Omental fat pad (tissue), 4 donors: ENCODE data around the gene CDH23. TPM values are rescaled to one million over a fixed set of nuclear protein-coding genes. Genes with fewer than 3 reads are reported as not detected.

Source experiments
- ATAC-seq: fragments of 150-250 bp; one replicate; pipeline ENCODE4 v1.9.1; 2016; ENCODE audit warnings: mild to moderate bottlenecking, moderate library complexity; ENCODE audit not compliant: low FRiP score
- DNase-seq: peaks from one replicate; pipeline ENCODE4 v3.0.0-alpha.2; 2019; ENCODE audit warnings: low spot score
- CTCF ChIP-seq, 3 donors: fragments of 450-650 bp; IDR thresholded peaks; one replicate each; pipeline ENCODE4 v1.5.1; 2016 to 2017; ENCODE audit warnings: antibody characterized with exemption in 3 of 3, mild to moderate bottlenecking in 3 of 3, moderate library complexity in 2 of 3
- total RNA-seq, 4 donors: library from RNA; depleted of rRNA; stranded (reverse); fragments of >200 nt; gene quantifications; one replicate each; pipeline ENCODE4 v1.1.0, GENCODE V29; 2016

CDH23 gene
- total RNA-seq, 4 donors from 2014 or later, result 25.3 to 41.9 (median 34.4) TPM

DNA sequence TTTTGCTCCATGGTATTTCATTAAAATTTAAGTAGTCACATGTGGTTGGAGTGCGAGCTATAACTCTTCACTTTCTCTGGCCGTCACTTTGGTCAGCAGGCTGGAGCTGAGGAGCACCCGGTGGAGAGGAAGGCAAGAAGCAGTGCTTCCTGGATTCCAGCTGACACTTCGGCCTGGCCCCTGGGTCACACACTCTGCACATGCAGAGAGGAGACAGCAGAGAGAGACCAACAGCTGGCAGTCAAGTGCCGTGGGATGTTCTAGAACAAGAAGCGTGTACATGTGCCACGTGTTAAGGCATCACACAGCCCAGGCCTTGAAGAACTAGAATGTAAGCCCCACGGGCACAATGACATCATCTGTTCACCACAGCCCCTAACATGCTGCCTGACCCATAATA lies 424.2 kb downstream of the CDH23 start:
- DNase-seq, result no peak
- TF ChIP-seq CTCF (IDR thresholded peaks at IDR 0.05), result no peak
- no peak for ATAC-seq

DNA sequence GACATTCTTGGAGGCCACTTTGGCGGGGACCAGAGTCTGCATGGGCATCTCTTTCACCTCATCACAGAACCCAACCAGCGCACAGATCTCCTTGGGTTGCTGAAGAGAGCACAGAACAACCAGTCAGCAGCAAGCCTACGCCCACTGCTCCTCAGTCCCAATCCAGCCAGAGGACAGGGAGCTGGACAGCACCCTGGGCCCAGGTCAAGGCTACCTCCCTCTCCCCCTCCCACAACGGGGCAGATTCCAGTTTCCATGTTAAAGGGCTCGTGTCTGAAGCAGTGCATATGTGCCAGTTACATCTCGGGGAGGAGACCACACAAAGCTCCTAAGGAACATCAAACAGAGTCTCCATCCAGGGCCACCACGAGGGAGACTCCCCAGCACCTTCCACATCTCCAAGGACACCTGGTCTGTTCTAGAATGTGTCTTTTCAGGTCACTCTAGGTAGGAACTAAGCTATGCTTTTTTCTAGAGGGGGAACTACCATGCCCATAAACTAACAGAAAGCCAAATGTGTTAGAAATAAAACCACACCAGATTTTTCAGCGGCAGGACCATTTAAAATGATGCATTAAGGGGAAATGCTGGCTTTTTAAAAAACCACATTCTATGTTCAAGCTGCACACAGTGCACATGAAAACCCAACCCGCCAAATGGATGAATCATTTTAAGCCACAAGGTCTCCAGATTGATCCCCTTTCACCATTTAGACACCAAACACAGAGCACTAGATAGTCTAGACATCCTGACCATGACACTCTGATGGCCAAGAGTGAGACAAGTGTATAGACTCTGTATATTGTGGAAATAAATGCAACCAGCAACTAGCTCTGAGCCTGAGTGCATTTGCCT lies 425.4 kb downstream of the CDH23 start:
- ATAC-seq (no peak), DNase-seq (no peak)
- TF ChIP-seq CTCF (IDR thresholded peaks at IDR 0.05), result no peak

DNA sequence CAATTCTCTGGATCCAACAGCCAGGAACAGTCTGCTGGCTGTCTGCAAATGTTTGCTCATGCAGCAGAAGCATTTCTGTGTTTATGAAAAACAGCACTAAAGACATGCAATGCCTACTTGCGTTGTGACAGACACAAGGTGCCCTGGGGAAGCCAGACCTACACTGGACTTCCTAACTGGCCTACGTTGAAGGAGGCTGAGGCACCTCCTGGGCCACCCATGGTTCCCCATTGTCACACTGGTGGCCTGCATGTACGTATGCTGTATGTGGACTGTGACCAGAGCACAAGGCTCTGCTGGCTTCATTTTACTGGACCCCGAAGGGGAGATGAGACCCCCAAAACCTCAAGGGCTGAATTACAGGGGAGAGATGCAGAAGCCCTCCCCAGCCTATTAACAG lies 426.6 kb downstream of the CDH23 start:
- no peak for TF ChIP-seq CTCF (IDR thresholded peaks at IDR 0.05)

DNA sequence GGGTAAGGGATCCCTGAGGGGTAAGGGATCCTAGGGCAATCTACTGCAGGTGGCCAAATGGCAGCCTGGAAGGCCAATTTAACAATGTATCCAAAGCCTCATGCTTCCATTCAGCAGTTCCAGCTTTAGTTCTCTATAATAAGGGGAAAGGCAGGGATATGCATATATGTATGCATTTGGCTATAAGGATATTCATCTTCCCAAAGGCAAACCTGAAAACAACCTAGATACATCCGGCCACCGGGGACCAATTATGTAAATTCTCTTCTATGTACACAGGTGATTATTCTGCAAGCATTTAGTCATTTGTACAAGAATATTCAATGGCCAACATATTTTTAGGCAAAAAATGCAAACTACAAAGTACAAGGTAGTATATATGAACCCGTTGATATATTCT lies 427.6 kb downstream of the CDH23 start:
- no peak for ATAC-seq
- no peak for DNase-seq
- TF ChIP-seq CTCF (IDR thresholded peaks at IDR 0.05), result no peak

More for the DNA sequence above, 426.6 kb downstream of the CDH23 start:
- DNase-seq (no peak), ATAC-seq (no peak)

GRCh38 chr10:71825217-71825616 lies 428.5 kb downstream of the CDH23 start:
- DNase-seq (no peak), ATAC-seq (no peak)
- TF ChIP-seq CTCF (IDR thresholded peaks at IDR 0.05), result no peak

GRCh38 chr10:71827852-71828251 lies 431.1 kb downstream of the CDH23 start:
- TF ChIP-seq CTCF (IDR thresholded peaks at IDR 0.05), result no peak
- no peak for ATAC-seq
- no peak for DNase-seq

GRCh38 chr10:71828702-71829101 lies 432.0 kb downstream of the CDH23 start:
- DNase-seq (no peak), ATAC-seq (no peak)
- no peak for TF ChIP-seq CTCF (IDR thresholded peaks at IDR 0.05)
